Neural progenitor cell (in vitro differentiated cells): ENCODE measurements around the gene MMP25.

ENCODE experiments used
- EZH2 ChIP-seq: fragments of 200-600 bp; sonication (generic); IDR thresholded peaks from 2 replicates; pipeline ENCODE4 v1.6.1; 2017; ENCODE audit warnings: antibody characterized with exemption, mild to moderate bottlenecking, moderate library complexity
- TF ChIP-seq, protein P1 (sequence below): fragments of 200-600 bp; sonication (generic); IDR thresholded peaks from 2 replicates; pipeline ENCODE4 v1.5.1; 2017; ENCODE audit warnings: antibody characterized with exemption, mild to moderate bottlenecking

DNA sequence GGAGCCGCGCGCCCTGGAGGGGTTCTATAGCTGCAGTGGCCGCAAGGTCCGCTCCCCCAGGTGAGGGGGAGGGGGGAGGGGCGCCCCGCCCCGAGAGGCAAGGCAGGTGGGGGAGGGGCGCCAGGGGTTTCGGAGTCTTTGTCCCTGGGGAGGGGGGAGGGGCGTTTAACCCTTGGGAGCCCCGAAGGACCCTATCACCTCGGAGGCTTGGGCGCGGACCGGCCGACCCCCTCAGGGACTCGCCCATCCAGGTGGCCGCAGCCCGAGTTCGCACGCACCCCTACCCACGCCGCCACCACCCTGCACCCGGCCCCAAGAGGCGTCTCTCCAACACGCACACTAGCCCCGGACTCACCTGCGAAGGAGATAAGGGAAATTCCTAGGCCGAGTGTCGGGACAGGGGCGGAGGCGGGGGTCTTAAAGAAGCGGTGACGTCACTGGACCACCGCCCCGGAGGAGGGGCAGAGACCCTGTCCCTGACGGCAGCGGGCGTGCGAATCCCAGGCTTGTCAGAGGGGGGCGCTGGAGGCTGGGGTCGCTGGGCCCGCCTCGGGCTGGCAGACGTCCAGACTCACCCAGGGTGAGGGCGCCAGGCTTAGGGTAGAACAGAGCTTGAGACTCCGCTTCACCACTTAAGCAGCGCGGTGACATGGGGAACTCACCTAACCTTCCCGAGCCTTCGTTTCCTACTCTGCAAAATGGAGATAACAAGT is 28.4 kb upstream of the MMP25 start, which contains the start of gene CLDN6:
- TF ChIP-seq, protein P1, sequence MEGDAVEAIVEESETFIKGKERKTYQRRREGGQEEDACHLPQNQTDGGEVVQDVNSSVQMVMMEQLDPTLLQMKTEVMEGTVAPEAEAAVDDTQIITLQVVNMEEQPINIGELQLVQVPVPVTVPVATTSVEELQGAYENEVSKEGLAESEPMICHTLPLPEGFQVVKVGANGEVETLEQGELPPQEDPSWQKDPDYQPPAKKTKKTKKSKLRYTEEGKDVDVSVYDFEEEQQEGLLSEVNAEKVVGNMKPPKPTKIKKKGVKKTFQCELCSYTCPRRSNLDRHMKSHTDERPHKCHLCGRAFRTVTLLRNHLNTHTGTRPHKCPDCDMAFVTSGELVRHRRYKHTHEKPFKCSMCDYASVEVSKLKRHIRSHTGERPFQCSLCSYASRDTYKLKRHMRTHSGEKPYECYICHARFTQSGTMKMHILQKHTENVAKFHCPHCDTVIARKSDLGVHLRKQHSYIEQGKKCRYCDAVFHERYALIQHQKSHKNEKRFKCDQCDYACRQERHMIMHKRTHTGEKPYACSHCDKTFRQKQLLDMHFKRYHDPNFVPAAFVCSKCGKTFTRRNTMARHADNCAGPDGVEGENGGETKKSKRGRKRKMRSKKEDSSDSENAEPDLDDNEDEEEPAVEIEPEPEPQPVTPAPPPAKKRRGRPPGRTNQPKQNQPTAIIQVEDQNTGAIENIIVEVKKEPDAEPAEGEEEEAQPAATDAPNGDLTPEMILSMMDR, result peak; percentile 78
- no peak for TF ChIP-seq EZH2
